ENCODE data around the gene GNAQ.
"Not testable (repeated sequence)": the region's sequence is repeated elsewhere in the genome, so short reads cannot be mapped to it uniquely, and the experiment has no call there.

DNA sequence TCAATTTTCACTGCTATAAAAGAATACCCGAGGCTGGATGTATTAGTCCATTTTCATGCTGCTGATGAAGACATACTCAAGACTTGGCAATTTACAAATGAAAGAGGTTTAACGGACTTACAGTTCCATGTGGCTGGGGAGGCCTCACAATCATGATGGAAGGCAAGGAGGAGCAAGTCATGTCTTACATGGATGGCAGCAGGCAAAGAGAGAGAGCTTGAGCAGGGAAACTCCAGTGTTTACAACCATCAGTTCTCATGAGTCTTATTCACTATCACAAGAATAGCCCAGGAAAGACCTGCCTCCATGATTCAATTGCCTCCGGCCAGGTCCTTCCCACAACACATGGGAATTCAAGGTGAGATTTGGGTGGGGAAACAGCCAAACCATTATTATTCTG lies 170.7 kb downstream of the GNAQ start:
- not testable (repeated sequence) for TF ChIP-seq FOS, SMC3, POLR2A, BHLHE40 (IDR thresholded peaks at IDR 0.05; ENCODE audit: low read depth, low read length)
- TF ChIP-seq, protein P1, sequence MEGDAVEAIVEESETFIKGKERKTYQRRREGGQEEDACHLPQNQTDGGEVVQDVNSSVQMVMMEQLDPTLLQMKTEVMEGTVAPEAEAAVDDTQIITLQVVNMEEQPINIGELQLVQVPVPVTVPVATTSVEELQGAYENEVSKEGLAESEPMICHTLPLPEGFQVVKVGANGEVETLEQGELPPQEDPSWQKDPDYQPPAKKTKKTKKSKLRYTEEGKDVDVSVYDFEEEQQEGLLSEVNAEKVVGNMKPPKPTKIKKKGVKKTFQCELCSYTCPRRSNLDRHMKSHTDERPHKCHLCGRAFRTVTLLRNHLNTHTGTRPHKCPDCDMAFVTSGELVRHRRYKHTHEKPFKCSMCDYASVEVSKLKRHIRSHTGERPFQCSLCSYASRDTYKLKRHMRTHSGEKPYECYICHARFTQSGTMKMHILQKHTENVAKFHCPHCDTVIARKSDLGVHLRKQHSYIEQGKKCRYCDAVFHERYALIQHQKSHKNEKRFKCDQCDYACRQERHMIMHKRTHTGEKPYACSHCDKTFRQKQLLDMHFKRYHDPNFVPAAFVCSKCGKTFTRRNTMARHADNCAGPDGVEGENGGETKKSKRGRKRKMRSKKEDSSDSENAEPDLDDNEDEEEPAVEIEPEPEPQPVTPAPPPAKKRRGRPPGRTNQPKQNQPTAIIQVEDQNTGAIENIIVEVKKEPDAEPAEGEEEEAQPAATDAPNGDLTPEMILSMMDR (conservative IDR thresholded peaks at IDR 0.05; ENCODE audit: low read depth, low read length), result not testable (repeated sequence)
- TF ChIP-seq, protein P2, sequence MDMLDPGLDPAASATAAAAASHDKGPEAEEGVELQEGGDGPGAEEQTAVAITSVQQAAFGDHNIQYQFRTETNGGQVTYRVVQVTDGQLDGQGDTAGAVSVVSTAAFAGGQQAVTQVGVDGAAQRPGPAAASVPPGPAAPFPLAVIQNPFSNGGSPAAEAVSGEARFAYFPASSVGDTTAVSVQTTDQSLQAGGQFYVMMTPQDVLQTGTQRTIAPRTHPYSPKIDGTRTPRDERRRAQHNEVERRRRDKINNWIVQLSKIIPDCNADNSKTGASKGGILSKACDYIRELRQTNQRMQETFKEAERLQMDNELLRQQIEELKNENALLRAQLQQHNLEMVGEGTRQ (IDR thresholded peaks at IDR 0.05; ENCODE audit: low read depth, low read length), result not testable (repeated sequence)

Measured in IMR-90 (cell line).